ENCODE measurements around the gene NOTO. TPM values are rescaled to one million over a fixed set of nuclear protein-coding genes. Genes with fewer than 3 reads are reported as not detected.
A peak's percentile ranks its signal among the peaks of the same experiment; 100 is the strongest.

NOTO gene
- polyA plus RNA-seq, 1 donor from 2014 or later: not detected

DNA sequence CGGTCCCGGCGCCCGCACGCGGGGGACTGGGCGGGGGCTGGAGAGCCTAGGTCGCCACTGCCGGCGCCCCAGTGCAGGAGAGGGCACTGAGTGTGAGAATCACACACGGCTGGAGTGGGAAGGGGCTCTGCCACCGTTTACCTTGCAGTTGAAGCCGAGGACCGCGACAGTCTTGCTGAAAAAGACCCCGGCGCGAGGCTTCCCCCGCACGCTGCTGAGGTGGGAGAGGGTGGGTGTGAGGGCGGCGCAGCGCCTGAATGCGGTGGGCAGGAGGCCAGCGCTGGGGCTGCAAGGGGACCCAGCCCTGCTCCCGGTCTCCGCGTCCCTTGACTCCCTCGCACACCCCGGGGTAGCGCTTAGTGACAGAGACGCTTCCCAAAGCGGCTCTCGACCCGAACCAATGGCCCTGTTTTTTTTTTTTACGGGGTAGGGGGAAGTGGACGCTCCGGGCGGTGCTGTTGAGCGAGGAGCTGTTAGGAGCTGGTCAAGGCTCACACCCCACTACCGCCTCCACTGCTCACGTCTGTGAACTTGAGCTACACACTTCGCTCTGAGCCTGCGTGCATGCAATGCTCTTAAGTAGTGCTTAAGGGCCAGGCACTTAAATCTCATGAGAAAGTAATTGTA lies 794 bp downstream of the NOTO start:
- Histone ChIP-seq H3K4me3 (ENCODE audit: low read length) (peak overlapping the region; percentile 50), H3K9ac (ENCODE audit: low read length) (no peak overlapping the region), H3K79me2 (replicated peaks; ENCODE audit: insufficient read depth, low read length) (no peaks in the 10 kb centered on the region), H3F3A (ENCODE audit: insufficient read depth, low read length, poor library complexity, severe bottlenecking) (no peaks in the 10 kb centered on the region), H3K36me3 (ENCODE audit: insufficient read depth, low read length) (no peaks in the 10 kb centered on the region), H3K4me2 (ENCODE audit: low read length) (no peak overlapping the region), H3K27me3 (ENCODE audit: insufficient read depth, low read depth, low read length) (peaks cover 64% of the 10 kb centered on the region), H3K27ac (ENCODE audit: low read length) (no peak overlapping the region), H3K9me3 (ENCODE audit: low read length) (no peaks in the 10 kb centered on the region), H4K20me1 (ENCODE audit: insufficient read depth) (no peaks in the 10 kb centered on the region), H2AFZ (ENCODE audit: low read depth, low read length) (no peak overlapping the region), H3K9me2 (ENCODE audit: insufficient read depth, low read length) (no peaks in the 10 kb centered on the region)
- TF ChIP-seq POLR2AphosphoS5 (IDR thresholded peaks at IDR 0.05) (no peak), MXI1 (conservative IDR thresholded peaks at IDR 0.05; ENCODE audit: poor library complexity, severe bottlenecking) (no peak), EP300 (conservative IDR thresholded peaks at IDR 0.05; ENCODE audit: poor library complexity, severe bottlenecking) (no peak), SMC3 (conservative IDR thresholded peaks at IDR 0.05; ENCODE audit: poor library complexity) (no peak), TAF1 (IDR thresholded peaks at IDR 0.05; ENCODE audit: low read depth) (no peak), EZH2 (IDR thresholded peaks at IDR 0.05; ENCODE audit: borderline replicate concordance, insufficient read depth, low read length, poor library complexity, severe bottlenecking) (no peak), RAD21 (conservative IDR thresholded peaks at IDR 0.05) (no peak)
- TF ChIP-seq, protein P1, sequence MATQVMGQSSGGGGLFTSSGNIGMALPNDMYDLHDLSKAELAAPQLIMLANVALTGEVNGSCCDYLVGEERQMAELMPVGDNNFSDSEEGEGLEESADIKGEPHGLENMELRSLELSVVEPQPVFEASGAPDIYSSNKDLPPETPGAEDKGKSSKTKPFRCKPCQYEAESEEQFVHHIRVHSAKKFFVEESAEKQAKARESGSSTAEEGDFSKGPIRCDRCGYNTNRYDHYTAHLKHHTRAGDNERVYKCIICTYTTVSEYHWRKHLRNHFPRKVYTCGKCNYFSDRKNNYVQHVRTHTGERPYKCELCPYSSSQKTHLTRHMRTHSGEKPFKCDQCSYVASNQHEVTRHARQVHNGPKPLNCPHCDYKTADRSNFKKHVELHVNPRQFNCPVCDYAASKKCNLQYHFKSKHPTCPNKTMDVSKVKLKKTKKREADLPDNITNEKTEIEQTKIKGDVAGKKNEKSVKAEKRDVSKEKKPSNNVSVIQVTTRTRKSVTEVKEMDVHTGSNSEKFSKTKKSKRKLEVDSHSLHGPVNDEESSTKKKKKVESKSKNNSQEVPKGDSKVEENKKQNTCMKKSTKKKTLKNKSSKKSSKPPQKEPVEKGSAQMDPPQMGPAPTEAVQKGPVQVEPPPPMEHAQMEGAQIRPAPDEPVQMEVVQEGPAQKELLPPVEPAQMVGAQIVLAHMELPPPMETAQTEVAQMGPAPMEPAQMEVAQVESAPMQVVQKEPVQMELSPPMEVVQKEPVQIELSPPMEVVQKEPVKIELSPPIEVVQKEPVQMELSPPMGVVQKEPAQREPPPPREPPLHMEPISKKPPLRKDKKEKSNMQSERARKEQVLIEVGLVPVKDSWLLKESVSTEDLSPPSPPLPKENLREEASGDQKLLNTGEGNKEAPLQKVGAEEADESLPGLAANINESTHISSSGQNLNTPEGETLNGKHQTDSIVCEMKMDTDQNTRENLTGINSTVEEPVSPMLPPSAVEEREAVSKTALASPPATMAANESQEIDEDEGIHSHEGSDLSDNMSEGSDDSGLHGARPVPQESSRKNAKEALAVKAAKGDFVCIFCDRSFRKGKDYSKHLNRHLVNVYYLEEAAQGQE (IDR thresholded peaks at IDR 0.05; ENCODE audit: borderline replicate concordance): no peak
- TF ChIP-seq, protein P2, sequence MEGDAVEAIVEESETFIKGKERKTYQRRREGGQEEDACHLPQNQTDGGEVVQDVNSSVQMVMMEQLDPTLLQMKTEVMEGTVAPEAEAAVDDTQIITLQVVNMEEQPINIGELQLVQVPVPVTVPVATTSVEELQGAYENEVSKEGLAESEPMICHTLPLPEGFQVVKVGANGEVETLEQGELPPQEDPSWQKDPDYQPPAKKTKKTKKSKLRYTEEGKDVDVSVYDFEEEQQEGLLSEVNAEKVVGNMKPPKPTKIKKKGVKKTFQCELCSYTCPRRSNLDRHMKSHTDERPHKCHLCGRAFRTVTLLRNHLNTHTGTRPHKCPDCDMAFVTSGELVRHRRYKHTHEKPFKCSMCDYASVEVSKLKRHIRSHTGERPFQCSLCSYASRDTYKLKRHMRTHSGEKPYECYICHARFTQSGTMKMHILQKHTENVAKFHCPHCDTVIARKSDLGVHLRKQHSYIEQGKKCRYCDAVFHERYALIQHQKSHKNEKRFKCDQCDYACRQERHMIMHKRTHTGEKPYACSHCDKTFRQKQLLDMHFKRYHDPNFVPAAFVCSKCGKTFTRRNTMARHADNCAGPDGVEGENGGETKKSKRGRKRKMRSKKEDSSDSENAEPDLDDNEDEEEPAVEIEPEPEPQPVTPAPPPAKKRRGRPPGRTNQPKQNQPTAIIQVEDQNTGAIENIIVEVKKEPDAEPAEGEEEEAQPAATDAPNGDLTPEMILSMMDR (IDR thresholded peaks at IDR 0.05; ENCODE audit: poor library complexity, severe bottlenecking): no peak

DNA sequence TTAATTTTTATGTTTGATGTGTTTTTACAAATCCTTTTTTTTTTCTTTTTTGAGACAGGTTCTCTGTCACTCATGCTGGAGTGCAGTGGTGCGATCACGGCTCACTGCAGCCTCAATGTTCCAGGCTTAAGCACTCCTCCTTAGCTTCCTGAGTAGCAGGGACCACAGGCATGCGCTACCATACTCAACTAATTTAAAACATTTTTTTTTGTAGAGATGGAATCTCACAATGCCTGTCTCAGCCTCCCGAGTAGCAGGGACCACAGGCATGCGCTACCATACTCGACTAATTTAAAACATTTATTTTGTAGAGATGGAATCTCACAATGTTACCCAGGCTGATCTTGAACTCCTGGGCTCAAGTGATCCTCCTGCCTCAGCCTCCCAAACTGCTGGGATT lies 3.2 kb downstream of the NOTO start:
- no peak overlapping the region for H3K9ac ChIP-seq (ENCODE audit: low read length)
- no peak for TF ChIP-seq EZH2 (IDR thresholded peaks at IDR 0.05; ENCODE audit: borderline replicate concordance, insufficient read depth, low read length, poor library complexity, severe bottlenecking)
- TF ChIP-seq, protein P2 (IDR thresholded peaks at IDR 0.05; ENCODE audit: poor library complexity, severe bottlenecking): no peak
- TF ChIP-seq, protein P1 (IDR thresholded peaks at IDR 0.05; ENCODE audit: borderline replicate concordance): no peak
- no peak for TF ChIP-seq RAD21 (conservative IDR thresholded peaks at IDR 0.05)
- no peak for TF ChIP-seq POLR2AphosphoS5 (IDR thresholded peaks at IDR 0.05)
- no peak for TF ChIP-seq TAF1 (IDR thresholded peaks at IDR 0.05; ENCODE audit: low read depth)
- no peak for TF ChIP-seq SMC3 (conservative IDR thresholded peaks at IDR 0.05; ENCODE audit: poor library complexity)
- no peak for TF ChIP-seq EP300 (conservative IDR thresholded peaks at IDR 0.05; ENCODE audit: poor library complexity, severe bottlenecking)
- TF ChIP-seq MXI1 (conservative IDR thresholded peaks at IDR 0.05; ENCODE audit: poor library complexity, severe bottlenecking): no peak
- H3K9me2 ChIP-seq (ENCODE audit: insufficient read depth, low read length): no peaks in the 10 kb centered on the region
- H3K27ac ChIP-seq (ENCODE audit: low read length): no peak overlapping the region
- H3K9me3 ChIP-seq (ENCODE audit: low read length): no peaks in the 10 kb centered on the region
- no peaks in the 10 kb centered on the region for H3K36me3 ChIP-seq (ENCODE audit: insufficient read depth, low read length)
- H3K27me3 ChIP-seq (ENCODE audit: insufficient read depth, low read depth, low read length): peaks cover 49% of the 10 kb centered on the region
- no peaks in the 10 kb centered on the region for H3F3A ChIP-seq (ENCODE audit: insufficient read depth, low read length, poor library complexity, severe bottlenecking)
- H4K20me1 ChIP-seq (ENCODE audit: insufficient read depth): no peaks in the 10 kb centered on the region
- H3K4me2 ChIP-seq (ENCODE audit: low read length): no peak overlapping the region
- no peak overlapping the region for H2AFZ ChIP-seq (ENCODE audit: low read depth, low read length)
- no peak overlapping the region for H3K4me3 ChIP-seq (ENCODE audit: low read length)
- H3K79me2 ChIP-seq (replicated peaks; ENCODE audit: insufficient read depth, low read length): no peaks in the 10 kb centered on the region
